Transverse colon (tissue), 4 donors: ENCODE results near the gene DPM2. TPM values are rescaled to one million over a fixed set of nuclear protein-coding genes. Genes with fewer than 3 reads are reported as not detected.
A peak's percentile ranks its signal among the peaks of the same experiment; 100 is the strongest.

Source experiments
- DNase-seq: peaks from one replicate; pipeline ENCODE4 v3.0.0-alpha.2; 2019
- H3K27ac ChIP-seq, 4 donors: fragments of 200-600 bp; sonication (generic); 2 replicates each; pipeline ENCODE4 v1.5.1; 2016 to 2018; ENCODE audit warnings: inconsistent platforms in 4 of 4
- H3K27me3 ChIP-seq: fragments of 200-600 bp; sonication (generic); 2 replicates; pipeline ENCODE4 v1.5.1; 2017; ENCODE audit warnings: inconsistent platforms
- H3K36me3 ChIP-seq, 4 donors: fragments of 200-600 bp; sonication (generic); 2 replicates each; pipeline ENCODE4 v1.5.1; 2017 to 2019; ENCODE audit warnings: inconsistent platforms in 4 of 4
- H3K4me1 ChIP-seq, 4 donors: fragments of 200-600 bp; sonication (generic); 2 replicates each; pipeline ENCODE4 v1.5.1; 2017 to 2020; ENCODE audit warnings: inconsistent platforms in 4 of 4
- H3K4me3 ChIP-seq, 4 donors: fragments of 200-600 bp; sonication (generic); 1 replicate in 1 of 4; 2 replicates in 3 of 4; pipeline versions ENCODE4 v1.5.1 to v1.6.1; 2017 to 2019; ENCODE audit warnings: inconsistent platforms in 4 of 4
- H3K9me3 ChIP-seq, 2 donors: fragments of 200-600 bp; sonication (generic); 2 replicates each; pipeline ENCODE4 v1.5.1; 2017 to 2019; ENCODE audit warnings: inconsistent platforms in 2 of 2
- EP300 ChIP-seq: sonication (generic); formaldehyde crosslinking; IDR thresholded peaks from one replicate; pipeline ENCODE4 v1.6.1; 2017; ENCODE audit warnings: antibody characterized with exemption, low read depth
- POLR2A ChIP-seq: fragments of 450-650 bp; IDR thresholded peaks from one replicate; pipeline ENCODE4 v1.6.1; 2016; ENCODE audit warnings: antibody characterized with exemption, mild to moderate bottlenecking, moderate library complexity
- POLR2AphosphoS5 ChIP-seq, 3 donors: sonication (generic); formaldehyde crosslinking; IDR thresholded peaks; one replicate each; pipeline ENCODE4 v1.6.1; 2016; ENCODE audit warnings: antibody characterized with exemption in 3 of 3
- WGBS, 2 donors: methylation state at CpG; one replicate each; pipeline ENCODE4 v1.1.5; 2018; ENCODE audit warnings: low coverage in 1 of 2; 5-methylcytosine and 5-hydroxymethylcytosine counted together
- in situ Hi-C, 4 donors: fragments of 200-750 bp; cut with MboI; loops; one replicate each; pipeline versions ENCODE4 v1.15.0 to v1.15.1; 2017; ENCODE audit warnings: low sequenced_read_pairs in 3 of 4, low pct_ligation_motif_present in 1 of 4, low pct_unique_long_range_greater_than_20kb in 1 of 4
- intact Hi-C: fragments of 100-400 bp; cut with DNase I; formaldehyde crosslinking; loops from one replicate; pipeline ENCODE4 v1.15.1; 2023; ENCODE audit warnings: low total_unique reads
- total RNA-seq, 4 donors: library from RNA; depleted of rRNA; stranded (reverse); fragments of >200 nt; gene quantifications; one replicate each; pipeline ENCODE4 v1.1.0, GENCODE V29; 2016
- TF ChIP-seq, protein P1 (sequence below), 5 experiments: fragments of 200-600 bp in 3 of 5; fragments of 450-650 bp in 2 of 5; sonication (generic) in 3 of 5; IDR thresholded peaks; 1 replicate in 2 of 5; 2 replicates in 3 of 5; pipeline ENCODE4 v1.5.1; 2016 to 2017; ENCODE audit warnings: antibody characterized with exemption in 5 of 5, inconsistent platforms in 3 of 5, mild to moderate bottlenecking in 2 of 5, moderate library complexity in 1 of 5

The DPM2 gene
- total RNA-seq, 4 donors from 2014 or later, result 20.6 to 249 (median 26.3) TPM

DNA sequence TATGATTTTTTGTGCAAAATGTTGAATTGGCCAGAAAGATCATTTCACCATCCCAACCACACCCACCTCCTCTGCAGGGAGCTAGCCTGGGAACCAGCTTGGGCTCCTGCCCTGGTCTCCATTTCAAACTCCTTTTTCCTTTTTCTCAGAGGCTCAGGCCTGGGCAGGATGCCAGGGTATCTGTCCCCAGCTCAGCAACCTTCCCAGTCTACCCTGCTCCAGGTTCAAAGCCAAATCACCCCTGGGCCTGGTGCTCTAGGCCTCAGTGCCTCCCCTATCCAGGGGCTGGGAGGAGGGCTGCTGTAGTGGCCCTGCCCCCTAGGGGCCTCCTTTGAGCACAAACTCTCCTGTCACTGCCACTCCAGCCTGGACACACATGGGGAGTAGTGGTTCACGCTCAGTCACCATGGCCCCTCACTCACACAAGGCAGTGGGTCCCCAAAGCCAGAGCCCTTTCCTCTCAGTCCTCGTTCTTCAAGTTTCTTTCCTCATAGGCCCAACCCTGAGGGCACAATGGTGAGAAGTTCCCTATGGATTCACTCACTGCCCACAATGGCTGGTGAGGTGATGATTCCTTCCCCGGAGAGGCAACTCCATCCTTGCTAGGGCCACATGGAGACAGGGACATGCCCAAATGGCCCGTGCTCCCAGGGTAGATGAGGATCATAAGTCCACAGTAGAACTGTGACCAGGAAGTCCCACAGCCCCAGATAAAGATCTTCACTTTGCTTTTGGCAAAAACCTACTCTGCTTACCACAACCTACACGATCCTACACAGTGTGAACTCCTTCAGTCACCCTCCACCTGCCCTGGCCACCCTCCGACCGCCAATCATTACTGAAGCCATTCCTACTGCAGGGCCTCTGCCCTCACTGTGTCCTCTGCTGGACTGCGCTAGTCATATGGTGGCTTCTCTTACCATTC is 19.2 kb downstream of the DPM2 start:
- WGBS, 2 donors, result 87 to 100% methylated on average over 1 to 8 of the region's 8 CpGs
- H3K4me3 ChIP-seq, result no peak overlapping the region
- H3K27me3 ChIP-seq, result peaks cover 15% of the 10 kb centered on the region
- H3K9me3 ChIP-seq, result no peaks in the 10 kb centered on the region
- DNase-seq, result peak; percentile 28
- H3K27ac ChIP-seq, result peak overlapping the region; percentile 47 to 84 (median 64)
- intact Hi-C loops (loop anchor here (2.0 kb wide), 1 partner anchor 328 kb away; no protein-coding TSS in a partner anchor), in situ Hi-C loops (loop anchor here in 3 of 4 donors (25.0 kb wide), 2 partner anchors 131 to 331 kb away; partner anchors contain the start of genes CDK9 (in 1 of the 3) and SH2D3C (in 1 of the 3))
- H3K36me3 ChIP-seq, result no peaks in the 10 kb centered on the region
- H3K4me1 ChIP-seq, result peaks cover 20 to 62% (median 52%) of the 10 kb centered on the region in 4 donors
- TF ChIP-seq, protein P1, sequence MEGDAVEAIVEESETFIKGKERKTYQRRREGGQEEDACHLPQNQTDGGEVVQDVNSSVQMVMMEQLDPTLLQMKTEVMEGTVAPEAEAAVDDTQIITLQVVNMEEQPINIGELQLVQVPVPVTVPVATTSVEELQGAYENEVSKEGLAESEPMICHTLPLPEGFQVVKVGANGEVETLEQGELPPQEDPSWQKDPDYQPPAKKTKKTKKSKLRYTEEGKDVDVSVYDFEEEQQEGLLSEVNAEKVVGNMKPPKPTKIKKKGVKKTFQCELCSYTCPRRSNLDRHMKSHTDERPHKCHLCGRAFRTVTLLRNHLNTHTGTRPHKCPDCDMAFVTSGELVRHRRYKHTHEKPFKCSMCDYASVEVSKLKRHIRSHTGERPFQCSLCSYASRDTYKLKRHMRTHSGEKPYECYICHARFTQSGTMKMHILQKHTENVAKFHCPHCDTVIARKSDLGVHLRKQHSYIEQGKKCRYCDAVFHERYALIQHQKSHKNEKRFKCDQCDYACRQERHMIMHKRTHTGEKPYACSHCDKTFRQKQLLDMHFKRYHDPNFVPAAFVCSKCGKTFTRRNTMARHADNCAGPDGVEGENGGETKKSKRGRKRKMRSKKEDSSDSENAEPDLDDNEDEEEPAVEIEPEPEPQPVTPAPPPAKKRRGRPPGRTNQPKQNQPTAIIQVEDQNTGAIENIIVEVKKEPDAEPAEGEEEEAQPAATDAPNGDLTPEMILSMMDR (IDR thresholded peaks at IDR 0.05), result no peak
- TF ChIP-seq EP300 (no peak), POLR2A (no peak), POLR2AphosphoS5 (IDR thresholded peaks at IDR 0.05) (no peak)

DNA sequence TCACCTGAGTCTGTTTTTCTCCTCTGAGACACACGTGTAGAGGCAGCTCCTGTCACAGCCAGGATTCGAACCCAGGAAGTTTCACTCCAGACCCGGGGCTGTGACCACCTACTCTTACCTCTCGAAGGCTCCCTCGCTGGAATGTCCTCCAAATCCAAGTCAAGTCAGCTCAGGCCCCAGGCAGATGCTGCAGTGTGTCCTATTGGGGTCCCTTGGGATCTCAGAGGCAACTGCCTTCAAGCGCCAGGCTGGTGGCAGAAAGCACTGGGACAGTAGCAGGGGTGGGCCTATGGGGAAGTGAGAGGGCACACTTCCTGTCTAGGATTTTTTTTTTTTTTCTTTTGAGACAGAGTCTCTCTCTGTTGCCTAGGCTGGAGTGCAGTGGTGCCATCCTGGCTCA is 20.1 kb downstream of the DPM2 start:
- in situ Hi-C loops, result loop anchor here in 3 of 4 donors (25.0 kb wide), 2 partner anchors 130 to 330 kb away; partner anchors contain the start of genes CDK9 (in 1 of the 3) and SH2D3C (in 1 of the 3)
- Histone ChIP-seq H3K27ac (peak overlapping the region; percentile 47 to 84 (median 64)), H3K27me3 (peaks cover 7% of the 10 kb centered on the region), H3K4me3 (no peak overlapping the region), H3K9me3 (no peaks in the 10 kb centered on the region), H3K36me3 (no peaks in the 10 kb centered on the region), H3K4me1 (peaks cover 20 to 68% (median 57%) of the 10 kb centered on the region in 4 donors)
- DNase-seq, result peak; percentile 40
- WGBS, 2 donors, result 49% methylated on average over 6 of the region's 6 CpGs; no CpG with 5 or more reads in 1 of the 2 donors
- no peak for TF ChIP-seq POLR2AphosphoS5 (IDR thresholded peaks at IDR 0.05)
- TF ChIP-seq EP300, result no peak
- no peak for TF ChIP-seq POLR2A
- TF ChIP-seq, protein P1 (IDR thresholded peaks at IDR 0.05), result no peak
- intact Hi-C loops, result loop anchor here (2.0 kb wide), 1 partner anchor 327 kb away; no protein-coding TSS in a partner anchor

DNA sequence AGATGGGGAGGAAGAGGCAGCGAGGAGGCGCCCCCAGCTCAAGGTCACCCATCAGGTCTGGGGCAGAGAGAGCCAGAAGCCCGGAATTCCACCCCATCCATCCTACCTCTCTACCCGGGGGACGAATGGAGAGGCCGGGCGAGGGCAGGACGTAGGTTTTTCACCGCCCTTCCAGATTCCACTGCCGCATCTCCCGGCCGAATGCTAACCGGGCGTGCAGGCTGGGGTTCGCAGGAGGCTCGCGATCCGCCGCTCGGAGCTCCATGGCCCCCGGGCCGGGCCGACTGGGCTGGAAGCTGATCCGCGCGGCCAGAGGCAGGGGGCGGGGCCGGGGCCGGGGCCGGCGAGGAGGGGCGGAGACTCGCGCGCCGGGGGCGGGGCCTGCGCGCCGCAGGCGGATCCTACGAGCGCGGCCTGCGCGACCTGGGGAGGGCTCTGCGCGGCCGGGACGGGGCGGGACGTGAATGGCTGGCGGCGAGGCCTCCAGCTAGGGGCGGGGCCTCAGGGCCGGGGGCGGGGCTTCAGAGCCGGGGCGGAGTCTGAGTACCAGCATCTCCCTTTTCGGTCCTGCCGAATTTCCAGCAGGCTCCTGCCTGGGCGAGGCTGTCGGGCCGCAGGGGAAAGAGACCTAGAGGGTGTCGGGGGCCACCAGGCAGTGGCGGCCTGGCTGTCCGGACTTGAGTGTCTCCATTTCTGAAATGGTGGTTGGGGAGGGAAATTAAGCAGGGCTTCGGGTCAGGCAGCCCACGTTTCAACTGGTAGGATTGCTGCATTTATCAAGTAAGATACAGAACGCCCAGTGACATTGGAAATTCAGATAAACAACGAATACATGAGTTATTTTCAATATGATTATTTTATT is 20.7 kb downstream of the DPM2 start, which contains the start of gene ST6GALNAC4:
Gene ST6GALNAC4 (minus strand): TSS at position 322 of the 862 bp plus-strand sequence. CDS start 622 bp downstream, outside the sequence.
- peak; percentile 96 for DNase-seq
- in situ Hi-C loops, result loop anchor here in 3 of 4 donors (25.0 kb wide), 2 partner anchors 130 to 330 kb away; partner anchors contain the start of genes CDK9 (in 1 of the 3) and SH2D3C (in 1 of the 3)
- peak within 1 kb of the TSS; percentile 58 to 84 (median 71) for H3K27ac ChIP-seq
- no peaks in the 10 kb centered on the region for H3K9me3 ChIP-seq
- peak within 1 kb of the TSS; percentile 42 to 54 (median 53) for H3K4me3 ChIP-seq
- WGBS, 2 donors, result 2 to 20% methylated on average over 1 to 47 of the region's 71 CpGs
- intact Hi-C loops, result no loop called here
- H3K27me3 ChIP-seq, result peaks cover 3% of the 10 kb centered on the region
- TF ChIP-seq, protein P1 (IDR thresholded peaks at IDR 0.05), result no peak
- TF ChIP-seq EP300 (no peak), POLR2A (peak; percentile 28), POLR2AphosphoS5 (IDR thresholded peaks at IDR 0.05) (peak in 2 of 3 donors; percentile 55 to 59)
- no peaks in the 10 kb centered on the region for H3K36me3 ChIP-seq
- peaks cover 27 to 72% (median 62%) of the 10 kb centered on the region in 4 donors for H3K4me1 ChIP-seq
